H1 (cell line): Measurements from ENCODE around the gene CSNK1G2. TPM values are rescaled to one million over a fixed set of nuclear protein-coding genes. Genes with fewer than 3 reads are reported as not detected.

Source experiments
- CTCF ChIA-PET: fragments of 300-600 bp; sonication (Branson Sonifier 250); formaldehyde crosslinking; loops from one replicate; lab custom pipeline; 2021; ENCODE audit not compliant: partially characterized antibody; lab: Charles Lee
- POLR2A ChIA-PET: fragments of 300-600 bp; sonication (Branson Sonifier 250); formaldehyde crosslinking; loops from one replicate; lab custom pipeline; 2021; ENCODE audit warnings: inconsistent platforms; ENCODE audit not compliant: partially characterized antibody; lab: Charles Lee
- DNase-seq, 2 experiments: peaks; one replicate each; pipeline versions ENCODE4 v3.0.0 to v3.0.0-alpha.2; 2010 to 2022; ENCODE audit warnings: low spot score in 2 of 2, low read depth in 1 of 2, mixed read lengths in 1 of 2
- FAIRE-seq: peaks from 2 replicates; lab custom pipeline; 2011; peaks lifted over from hg19 to GRCh38; lab: Jason Lieb, UNC
- H2AFZ ChIP-seq: 2 replicates; pipeline ENCODE4 v1.8.1; 2012; ENCODE audit warnings: low read length, inconsistent platforms
- H2AK5ac ChIP-seq: 2 replicates; pipeline ENCODE4 v1.6.1; 2013; ENCODE audit warnings: low read depth, low read length
- H2BK120ac ChIP-seq: replicated peaks from 2 replicates; pipeline ENCODE3; 2013; ENCODE audit warnings: low read depth, low read length, inconsistent platforms
- H2BK12ac ChIP-seq: 2 replicates; pipeline ENCODE4 v1.6.1; 2013; ENCODE audit warnings: low read depth, low read length
- H2BK15ac ChIP-seq: 2 replicates; pipeline ENCODE4 v1.6.1; 2013; ENCODE audit warnings: low read length
- H2BK20ac ChIP-seq: 2 replicates; pipeline ENCODE4 v1.6.1; 2013; ENCODE audit warnings: low read length
- H2BK5ac ChIP-seq: 2 replicates; pipeline ENCODE4 v1.6.1; 2013; ENCODE audit warnings: low read depth, low read length
- H3K14ac ChIP-seq: 2 replicates; pipeline ENCODE4 v1.6.1; 2013; ENCODE audit warnings: inconsistent platforms; ENCODE audit not compliant: insufficient read length
- H3K18ac ChIP-seq: 2 replicates; pipeline ENCODE4 v1.6.1; 2013; ENCODE audit warnings: low read length; ENCODE audit errors: extremely low read depth
- H3K23ac ChIP-seq: 2 replicates; pipeline ENCODE4 v1.6.1; 2013; ENCODE audit warnings: inconsistent platforms; ENCODE audit not compliant: insufficient read length
- H3K23me2 ChIP-seq: 2 replicates; pipeline ENCODE4 v1.6.1; 2013; ENCODE audit warnings: low read depth, low read length
- H3K27ac ChIP-seq: 2 replicates; pipeline ENCODE4 v1.6.1; 2011; ENCODE audit warnings: low read depth, low read length, inconsistent platforms
- H3K27me3 ChIP-seq, 4 experiments: replicated peaks in 1 of 4; 1 replicate in 1 of 4; 2 replicates in 3 of 4; pipeline versions ENCODE4 v1.6.1 to v1.8.1; 2011 to 2013; ENCODE audit warnings: low read length in 3 of 4, mild to moderate bottlenecking in 3 of 4, inconsistent platforms in 2 of 4, mixed read lengths in 2 of 4, moderate library complexity in 1 of 4; ENCODE audit not compliant: control insufficient read depth in 3 of 4, insufficient read depth in 3 of 4; ENCODE audit errors: extremely low read depth in 1 of 4
- H3K36me3 ChIP-seq, 4 experiments: 2 replicates each; pipeline versions ENCODE4 v1.6.1 to v1.8.1; 2011 to 2013; ENCODE audit warnings: mild to moderate bottlenecking in 4 of 4, low read length in 3 of 4, moderate library complexity in 2 of 4, control low read depth in 1 of 4, inconsistent platforms in 1 of 4; ENCODE audit not compliant: insufficient read depth in 4 of 4, control insufficient read depth in 2 of 4
- H3K4ac ChIP-seq: replicated peaks from 2 replicates; pipeline ENCODE3; 2013; ENCODE audit warnings: low read length, low read depth, mixed read lengths, inconsistent platforms; ENCODE audit not compliant: insufficient read length
- H3K4me1 ChIP-seq, 4 experiments: replicated peaks in 1 of 4; 1 replicate in 1 of 4; 2 replicates in 3 of 4; pipeline versions ENCODE4 v1.6.1 to v1.8.1; 2011 to 2013; ENCODE audit warnings: low read length in 3 of 4, inconsistent platforms in 2 of 4, mixed read lengths in 1 of 4; ENCODE audit not compliant: insufficient read depth in 4 of 4, control insufficient read depth in 3 of 4
- H3K4me2 ChIP-seq, 2 experiments: 2 replicates each; pipeline versions ENCODE4 v1.6.1 to v1.8.1; 2011 to 2013; ENCODE audit warnings: low read depth in 2 of 2, low read length in 2 of 2, control low read depth in 1 of 2, inconsistent platforms in 1 of 2, mild to moderate bottlenecking in 1 of 2; ENCODE audit not compliant: insufficient read depth in 1 of 2
- H3K4me3 ChIP-seq, 4 experiments: fragments of 200-600, 300-600 bp in 1 of 4; sonication (generic), shearing (Covaris generic), sonication (Bioruptor Twin) in 1 of 4; 2 replicates each; pipeline versions ENCODE4 v1.5.1 to v1.8.1; 2011 to 2016; ENCODE audit warnings: low read length in 4 of 4, low read depth in 3 of 4, control low read depth in 2 of 4, inconsistent platforms in 2 of 4, mild to moderate bottlenecking in 2 of 4, mixed read lengths in 1 of 4, moderate library complexity in 1 of 4; ENCODE audit not compliant: insufficient read depth in 2 of 4; ENCODE audit errors: extremely low read depth in 1 of 4
- H3K56ac ChIP-seq: replicated peaks from 2 replicates; pipeline ENCODE3; 2013; ENCODE audit warnings: low read depth, mild to moderate bottlenecking, mixed read lengths, low read length, inconsistent platforms; ENCODE audit not compliant: insufficient read length
- H3K79me1 ChIP-seq: 2 replicates; pipeline ENCODE4 v1.6.1; 2013; ENCODE audit warnings: low read depth, low read length, control low read depth
- H3K79me2 ChIP-seq, 2 experiments: 2 replicates each; pipeline versions ENCODE4 v1.6.1 to v1.8.1; 2012 to 2013; ENCODE audit warnings: low read length in 2 of 2, mild to moderate bottlenecking in 2 of 2, inconsistent platforms in 1 of 2; ENCODE audit not compliant: insufficient read depth in 2 of 2, control insufficient read depth in 1 of 2
- H3K9ac ChIP-seq, 4 experiments: replicated peaks in 1 of 4; 1 replicate in 1 of 4; 2 replicates in 3 of 4; pipeline versions ENCODE4 v1.6.1 to v1.8.1; 2011 to 2013; ENCODE audit warnings: low read depth in 3 of 4, low read length in 3 of 4, control low read depth in 2 of 4, mild to moderate bottlenecking in 2 of 4, moderate library complexity in 2 of 4, inconsistent platforms in 1 of 4; ENCODE audit errors: extremely low read depth in 1 of 4
- H3K9me3 ChIP-seq, 2 experiments: 2 replicates each; pipeline versions ENCODE4 v1.6.1 to v1.8.1; 2012 to 2013; ENCODE audit warnings: mild to moderate bottlenecking in 2 of 2, moderate library complexity in 2 of 2, control low read depth in 1 of 2, inconsistent platforms in 1 of 2, low read depth in 1 of 2, low read length in 1 of 2, mixed read lengths in 1 of 2; ENCODE audit not compliant: insufficient read depth in 2 of 2
- H4K20me1 ChIP-seq, 2 experiments: replicated peaks in 1 of 2; 2 replicates each; pipeline versions ENCODE3 to v1.8.1; 2011 to 2013; ENCODE audit warnings: inconsistent platforms in 2 of 2, low read length in 2 of 2, mild to moderate bottlenecking in 1 of 2; ENCODE audit not compliant: insufficient read depth in 2 of 2, control insufficient read depth in 1 of 2
- H4K5ac ChIP-seq: 2 replicates; pipeline ENCODE4 v1.6.1; 2013; ENCODE audit warnings: low read length, low read depth, mixed read lengths, inconsistent platforms; ENCODE audit not compliant: insufficient read length
- H4K8ac ChIP-seq: 2 replicates; pipeline ENCODE4 v1.8.0; 2013; ENCODE audit warnings: mild to moderate bottlenecking, moderate library complexity, low read length, inconsistent platforms; ENCODE audit not compliant: insufficient read depth; ENCODE audit errors: extremely low read depth
- H4K91ac ChIP-seq: replicated peaks from 2 replicates; pipeline ENCODE3; 2013; ENCODE audit warnings: low read length, mixed read lengths, inconsistent platforms; ENCODE audit not compliant: insufficient read length
- CREB1 ChIP-seq: IDR thresholded peaks from 2 replicates; pipeline ENCODE4 v1.6.1; 2012; ENCODE audit warnings: inconsistent platforms
- EZH2 ChIP-seq: fragments of 200-600 bp; sonication (generic); IDR thresholded peaks from 2 replicates; pipeline ENCODE4 v1.7.1; 2012; ENCODE audit warnings: low read depth, mild to moderate bottlenecking, moderate library complexity, low read length, inconsistent platforms; ENCODE audit not compliant: severe bottlenecking
- FOSL1 ChIP-seq: IDR thresholded peaks from 2 replicates; pipeline ENCODE4 v1.6.1; 2011; ENCODE audit warnings: mild to moderate bottlenecking, low read depth, low read length, moderate library complexity; ENCODE audit not compliant: insufficient read depth
- SIN3A ChIP-seq, 2 experiments: IDR thresholded peaks in 1 of 2; conservative IDR thresholded peaks in 1 of 2; 2 replicates each; pipeline ENCODE4 v1.6.1; 2011 to 2012; ENCODE audit warnings: low read length in 2 of 2, improper control_type of control experiment in 1 of 2, low read depth in 1 of 2, mild to moderate bottlenecking in 1 of 2
- WGBS, 2 experiments: shearing (Covaris generic) in 1 of 2; methylation state at CpG; one replicate each; pipeline versions ENCODE4 v1.1.6 to v1.1.7; 2013 to 2015; ENCODE audit warnings: low lambda C conversion rate in 2 of 2, mixed read lengths in 2 of 2, inconsistent platforms in 1 of 2, low coverage in 1 of 2, missing lambda C conversion rate in 1 of 2; ENCODE audit not compliant: insufficient replicate concordance in 2 of 2, insufficient coverage in 1 of 2, insufficient read length in 1 of 2; ENCODE audit errors: extremely low coverage in 1 of 2, missing lambda C conversion rate in 1 of 2; 5-methylcytosine and 5-hydroxymethylcytosine counted together
- polyA plus RNA-seq, 7 experiments: library from polyadenylated mRNA; depleted of rRNA in 3 of 7; stranded (reverse) in 5 of 7; unstranded in 2 of 7; fragments of >200 nt in 5 of 7; fragments of 200-250 nt in 2 of 7; gene quantifications; 1 replicate in 5 of 7; 2 replicates in 1 of 7; 4 replicates in 1 of 7; pipeline versions ENCODE4 v1.2.1 to v1.2.3, GENCODE V29; 2011 to 2013; ENCODE audit warnings: missing spikeins in 2 of 7, mixed read lengths in 2 of 7
- total RNA-seq: library from RNA; stranded (reverse); fragmentation: NEBNext Ultra II Directional; extraction: Animal tissue kit (Norgen Biotek cat#: 25700); gene quantifications from 2 replicates; pipeline ENCODE4 v1.2.1, GENCODE V29; 2021

Gene CSNK1G2
- total and polyA plus RNA-seq, 2 of the 8 experiments (the other 6 are each of a cell fraction or from before 2014, with no cell fraction given): 99.5 to 130 TPM

DNA sequence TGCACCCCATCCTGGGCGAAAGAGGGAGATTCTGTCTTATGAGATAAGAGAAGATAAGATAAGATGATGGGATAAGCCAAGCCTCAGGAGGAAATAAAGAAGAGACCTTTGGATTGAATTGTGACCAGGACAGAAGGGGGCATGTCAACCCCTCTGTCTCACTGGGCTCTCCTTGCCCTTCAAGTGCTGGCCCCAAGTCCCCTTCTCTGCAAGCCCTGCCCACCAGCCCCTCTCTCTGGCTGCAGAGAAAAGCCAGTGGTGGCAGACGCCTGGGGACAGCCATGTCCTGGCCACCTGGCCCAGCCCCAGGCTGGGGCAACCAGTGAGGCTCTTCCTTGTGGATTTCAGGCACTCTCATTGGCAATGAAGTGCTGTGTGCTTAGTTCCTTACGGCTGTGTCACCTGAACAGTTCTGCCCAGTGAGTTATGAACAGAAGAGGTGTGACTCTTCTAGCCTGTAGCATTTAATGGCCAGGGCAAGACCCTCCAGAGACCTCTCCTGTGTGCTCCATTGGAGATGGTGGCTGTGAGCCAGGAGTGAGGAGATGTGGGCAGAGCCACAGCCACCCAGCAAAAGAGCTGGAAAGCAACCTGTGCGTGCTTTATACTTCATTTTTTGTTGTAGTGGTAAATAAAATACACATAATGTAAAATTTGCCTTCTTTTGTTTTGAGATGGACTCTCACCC, 80.6 kb downstream of the CSNK1G2 start:
- no peaks in the 10 kb centered on the region for H3K79me2 ChIP-seq
- H3K4me1 ChIP-seq: no peaks in the 10 kb centered on the region
- no peaks in the 10 kb centered on the region for H3K27me3 ChIP-seq
- no peak overlapping the region for H3K9ac ChIP-seq
- H2BK15ac ChIP-seq: no peak overlapping the region
- H3K14ac ChIP-seq: no peak overlapping the region
- 0 out of 4 replicates have a peak, but pooled peaks cover 2 to 3% of the 10 kb centered on the region in 2 experiments for H3K9me3 ChIP-seq
- no peak overlapping the region for H2BK5ac ChIP-seq
- no peak overlapping the region for H2BK120ac ChIP-seq
- POLR2A ChIA-PET: interaction anchor here (0.6 to 27.5 kb wide), 4 partner anchors 9 to 76 kb away, joined by 3 to 524 read pairs (median 5); partner anchors contain the start of gene MKNK2
- DNase-seq (no peak), FAIRE-seq (no peak)
- no peaks in the 10 kb centered on the region for H3K23me2 ChIP-seq
- H2AFZ ChIP-seq: no peak overlapping the region
- H4K5ac ChIP-seq: no peak overlapping the region
- H3K4ac ChIP-seq: no peak overlapping the region
- no peak overlapping the region for H3K18ac ChIP-seq
- no peak overlapping the region for H4K91ac ChIP-seq
- no peaks in the 10 kb centered on the region for H3K36me3 ChIP-seq
- 85% methylated on average over 4 of the region's 4 CpGs; no CpG with 5 or more reads in 1 of the 2 experiments for WGBS, 2 experiments
- no peak overlapping the region for H3K4me2 ChIP-seq
- no peak for TF ChIP-seq CREB1
- no peak for TF ChIP-seq FOSL1
- TF ChIP-seq EZH2: no peak
- TF ChIP-seq SIN3A (conservative IDR thresholded peaks at IDR 0.05 in 1 of 2, IDR thresholded peaks at IDR 0.05 in 1 of 2; ENCODE audit: low read depth in 1 of 2, low read length in 2 of 2): no peak
- H4K8ac ChIP-seq: no peak overlapping the region
- no peak overlapping the region for H3K27ac ChIP-seq
- no peak overlapping the region for H3K23ac ChIP-seq
- 0 out of 2 replicates have a peak overlapping the region, but pooled peaks have one; percentile 9 for H2BK12ac ChIP-seq
- H3K56ac ChIP-seq: no peak overlapping the region
- no peak overlapping the region for H2BK20ac ChIP-seq
- CTCF ChIA-PET: interaction anchor here (0.6 to 2.3 kb wide), 10 partner anchors 11 to 487 kb away, joined by 3 to 11 read pairs (median 4); no protein-coding TSS in a partner anchor
- H3K79me1 ChIP-seq: no peaks in the 10 kb centered on the region
- no peak overlapping the region for H3K4me3 ChIP-seq
- H4K20me1 ChIP-seq: no peaks in the 10 kb centered on the region
- H2AK5ac ChIP-seq: no peak overlapping the region
